Neural cell (in vitro differentiated cells): ENCODE data around the gene SULF2. TPM values are rescaled to one million over a fixed set of nuclear protein-coding genes. Genes with fewer than 3 reads are reported as not detected.

Source experiments
- H2AFZ ChIP-seq: fragments of 200-600, 300-800 bp; sonication (generic), shearing (Covaris generic); 2 replicates; pipeline ENCODE4 v1.6.0; 2014; ENCODE audit warnings: low read depth, mild to moderate bottlenecking, antibody characterized with exemption, low read length, moderate library complexity
- H3F3A ChIP-seq: fragments of 200-600 bp; shearing (Covaris generic); 2 replicates; pipeline ENCODE4 v1.6.1; 2016; ENCODE audit warnings: mild to moderate bottlenecking, moderate library complexity, mixed read lengths, antibody characterized with exemption, low read length; ENCODE audit not compliant: insufficient read depth, poor library complexity, severe bottlenecking
- H3K27ac ChIP-seq: fragments of 200-600, 300-800 bp; sonication (generic), shearing (Covaris generic); 2 replicates; pipeline ENCODE4 v1.5.1; 2014; ENCODE audit warnings: mild to moderate bottlenecking, low read length, moderate library complexity
- H3K27me3 ChIP-seq: fragments of 300-800, 200-600 bp; sonication (generic), shearing (Covaris generic); 2 replicates; pipeline ENCODE4 v1.6.0; 2014; ENCODE audit warnings: mild to moderate bottlenecking, low read depth, low read length, moderate library complexity; ENCODE audit not compliant: insufficient read depth
- H3K36me3 ChIP-seq: fragments of 300-800, 200-600 bp; sonication (generic), shearing (Covaris generic); 2 replicates; pipeline ENCODE4 v1.5.1; 2014; ENCODE audit warnings: mild to moderate bottlenecking, antibody characterized with exemption, low read length, moderate library complexity; ENCODE audit not compliant: insufficient read depth
- H3K4me2 ChIP-seq: fragments of 300-800, 200-600 bp; sonication (generic), shearing (Covaris generic); 2 replicates; pipeline ENCODE4 v1.6.0; 2014; ENCODE audit warnings: mild to moderate bottlenecking, low read length
- H3K4me3 ChIP-seq: fragments of 300-800, 200-600 bp; sonication (generic), shearing (Covaris generic); 2 replicates; pipeline ENCODE4 v1.5.1; 2014; ENCODE audit warnings: mild to moderate bottlenecking, low read length, moderate library complexity
- H3K79me2 ChIP-seq: fragments of 200-600 bp; shearing (Covaris generic); replicated peaks from 2 replicates; pipeline ENCODE4 v1.6.0; 2014; ENCODE audit warnings: mild to moderate bottlenecking, low read length, moderate library complexity; ENCODE audit not compliant: insufficient read depth
- H3K9ac ChIP-seq: fragments of 300-800, 200-600 bp; sonication (generic), shearing (Covaris generic); 2 replicates; pipeline ENCODE4 v1.6.1; 2016; ENCODE audit warnings: mild to moderate bottlenecking, low read length, mixed read lengths
- H3K9me2 ChIP-seq: fragments of 200-600 bp; shearing (Covaris generic); 2 replicates; pipeline ENCODE4 v1.6.1; 2016; ENCODE audit warnings: mild to moderate bottlenecking, low read length, mixed read lengths; ENCODE audit not compliant: insufficient read depth
- H3K9me3 ChIP-seq: fragments of 200-600, 300-800 bp; sonication (generic), shearing (Covaris generic); 2 replicates; pipeline ENCODE4 v1.6.1; 2016; ENCODE audit warnings: mild to moderate bottlenecking, mixed run types, low read length, moderate library complexity, mixed read lengths
- H4K20me1 ChIP-seq: fragments of 200-600 bp; shearing (Covaris generic); 2 replicates; pipeline ENCODE4 v1.6.1; 2016; ENCODE audit warnings: mild to moderate bottlenecking, mixed run types; ENCODE audit not compliant: insufficient read depth
- EP300 ChIP-seq: fragments of 450-650 bp; conservative IDR thresholded peaks from 2 replicates; pipeline ENCODE4 v1.6.1; 2014; ENCODE audit warnings: antibody characterized with exemption, mild to moderate bottlenecking, moderate library complexity; ENCODE audit not compliant: poor library complexity, severe bottlenecking
- EZH2 ChIP-seq: fragments of 200-600, 300-800 bp; shearing (Covaris generic), sonication (generic); IDR thresholded peaks from 2 replicates; pipeline ENCODE4 v1.6.1; 2014; ENCODE audit warnings: antibody characterized with exemption, low read length, borderline replicate concordance, mild to moderate bottlenecking; ENCODE audit not compliant: insufficient read depth, poor library complexity, severe bottlenecking
- MXI1 ChIP-seq: fragments of 450-650 bp; conservative IDR thresholded peaks from 2 replicates; pipeline ENCODE4 v1.6.1; 2014; ENCODE audit warnings: antibody characterized with exemption, mild to moderate bottlenecking; ENCODE audit not compliant: poor library complexity, severe bottlenecking
- POLR2AphosphoS5 ChIP-seq: IDR thresholded peaks from 2 replicates; pipeline ENCODE4 v1.6.1; 2012
- RAD21 ChIP-seq: fragments of 450-650 bp; conservative IDR thresholded peaks from 2 replicates; pipeline ENCODE4 v1.6.1; 2014; ENCODE audit warnings: antibody characterized with exemption, mild to moderate bottlenecking, moderate library complexity
- REST ChIP-seq: IDR thresholded peaks from 2 replicates; pipeline ENCODE4 v1.6.1; 2012; ENCODE audit warnings: borderline replicate concordance
- SMC3 ChIP-seq: fragments of 450-650 bp; conservative IDR thresholded peaks from 2 replicates; pipeline ENCODE4 v1.6.1; 2014; ENCODE audit warnings: antibody characterized with exemption, mild to moderate bottlenecking, moderate library complexity; ENCODE audit not compliant: poor library complexity
- polyA plus RNA-seq: library from polyadenylated mRNA; depleted of rRNA; stranded (reverse); fragments of >200 nt; gene quantifications from 2 replicates; pipeline ENCODE4 v1.2.3, GENCODE V29; 2014

SULF2 gene
- polyA plus RNA-seq, 1 donor from 2014 or later = 30.0 TPM

GRCh38 chr20:47645632-47646031, 139.6 kb downstream of the SULF2 start:
- Histone ChIP-seq H3K9me2 (no peaks in the 10 kb centered on the region), H3F3A (no peaks in the 10 kb centered on the region), H3K9me3 (no peaks in the 10 kb centered on the region), H3K4me2 (no peak overlapping the region), H2AFZ (no peak overlapping the region), H3K9ac (no peak overlapping the region), H3K36me3 (peaks cover 5% of the 10 kb centered on the region), H3K27ac (no peak overlapping the region), H4K20me1 (no peaks in the 10 kb centered on the region), H3K4me3 (no peak overlapping the region), H3K79me2 (no peaks in the 10 kb centered on the region), H3K27me3 (no peaks in the 10 kb centered on the region)
- TF ChIP-seq RAD21 (no peak), SMC3 (no peak)

- H3K9me2 ChIP-seq = no peaks in the 10 kb centered on the region
- H3K9me3 ChIP-seq = no peaks in the 10 kb centered on the region
- H3K79me2 ChIP-seq = no peaks in the 10 kb centered on the region
- H3K36me3 ChIP-seq = peaks cover 5% of the 10 kb centered on the region
- H3K4me3 ChIP-seq = no peak overlapping the region
- H3K9ac ChIP-seq = no peak overlapping the region
- no peak overlapping the region for H3K27ac ChIP-seq
- TF ChIP-seq REST (no peak), EZH2 (no peak), MXI1 (no peak), EP300 (no peak)
- no peaks in the 10 kb centered on the region for H3F3A ChIP-seq
- H2AFZ ChIP-seq = no peak overlapping the region
- H4K20me1 ChIP-seq = no peaks in the 10 kb centered on the region
- H3K4me2 ChIP-seq = no peak overlapping the region
- no peaks in the 10 kb centered on the region for H3K27me3 ChIP-seq
These were observed 142.7 kb downstream of the SULF2 start for GRCh38 chr20:47642624-47643023.

GRCh38 chr20:47642118-47642517, 143.2 kb downstream of the SULF2 start:
- Histone ChIP-seq H3K79me2 (no peaks in the 10 kb centered on the region), H3K36me3 (peaks cover 5% of the 10 kb centered on the region), H3K27me3 (no peaks in the 10 kb centered on the region), H3F3A (no peaks in the 10 kb centered on the region), H2AFZ (no peak overlapping the region), H3K4me2 (no peak overlapping the region), H4K20me1 (no peaks in the 10 kb centered on the region), H3K9ac (no peak overlapping the region), H3K9me3 (no peaks in the 10 kb centered on the region), H3K9me2 (no peaks in the 10 kb centered on the region), H3K4me3 (no peak overlapping the region), H3K27ac (no peak overlapping the region)
- no peak for TF ChIP-seq POLR2AphosphoS5
- no peak for TF ChIP-seq MXI1
- no peak for TF ChIP-seq EP300
- TF ChIP-seq REST = no peak
